ENCODE results near the gene FABP3.
"Not testable (repeated sequence)": the region's sequence is repeated elsewhere in the genome, so short reads cannot be mapped to it uniquely, and the experiment has no call there.

The FABP3 gene

DNA sequence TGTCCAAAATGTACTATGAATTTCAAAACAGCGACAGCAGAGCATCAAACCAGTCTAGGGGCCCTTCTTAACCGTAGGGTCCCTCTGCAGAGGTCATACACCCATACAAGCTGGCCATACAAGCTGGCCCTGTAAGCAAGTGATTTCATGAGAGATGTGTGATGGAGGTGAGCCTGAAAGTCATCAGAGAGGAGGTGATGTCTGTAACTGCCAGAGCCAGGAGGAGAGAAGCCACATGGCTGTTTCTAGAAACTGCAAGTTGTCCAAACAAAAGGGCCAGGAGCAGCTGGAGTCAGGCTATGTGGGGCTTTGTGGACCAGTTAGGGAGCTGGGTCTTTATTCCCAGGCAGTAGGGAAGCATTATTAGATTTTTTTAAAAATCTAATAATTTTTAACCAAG lies 25.4 kb upstream of the FABP3 start:
- no peak for DNase-seq (ENCODE audit: low spot score)

DNA sequence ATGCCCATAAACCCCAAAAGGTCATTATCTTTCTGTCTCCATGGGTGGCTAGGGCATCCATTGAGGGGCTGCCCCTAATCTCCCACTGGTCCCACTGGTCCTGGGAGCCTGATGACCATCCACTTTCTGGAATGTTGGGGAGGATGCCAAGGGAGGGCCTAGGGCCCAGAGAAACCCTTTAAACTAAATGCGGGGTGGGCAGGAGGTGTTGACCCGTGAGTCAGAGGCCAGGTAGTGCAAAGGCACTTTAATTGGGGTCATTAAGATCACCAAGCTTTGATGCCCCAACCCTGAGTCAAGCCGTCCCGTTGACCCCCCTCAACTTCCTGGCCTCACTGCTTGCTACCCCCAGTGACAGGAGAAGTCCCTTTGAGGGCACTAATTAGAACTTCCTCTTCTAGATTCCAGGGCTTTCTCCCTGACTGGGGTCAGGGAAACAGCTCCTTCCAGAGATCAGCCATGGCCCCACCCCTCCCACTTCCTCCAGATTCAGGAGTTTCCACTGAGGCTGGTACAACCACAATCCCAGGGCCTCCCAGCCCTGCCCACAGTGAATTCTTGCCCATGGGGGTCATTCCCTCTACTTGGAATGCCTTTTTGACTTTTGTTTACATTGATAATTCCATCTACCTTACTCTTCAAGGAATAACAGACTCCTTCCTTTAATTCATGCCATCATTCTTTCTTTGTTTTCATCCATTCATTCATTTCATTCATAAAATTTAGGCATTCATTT lies 24.7 kb upstream of the FABP3 start:
- DNase-seq (ENCODE audit: low spot score): no peak

DNA sequence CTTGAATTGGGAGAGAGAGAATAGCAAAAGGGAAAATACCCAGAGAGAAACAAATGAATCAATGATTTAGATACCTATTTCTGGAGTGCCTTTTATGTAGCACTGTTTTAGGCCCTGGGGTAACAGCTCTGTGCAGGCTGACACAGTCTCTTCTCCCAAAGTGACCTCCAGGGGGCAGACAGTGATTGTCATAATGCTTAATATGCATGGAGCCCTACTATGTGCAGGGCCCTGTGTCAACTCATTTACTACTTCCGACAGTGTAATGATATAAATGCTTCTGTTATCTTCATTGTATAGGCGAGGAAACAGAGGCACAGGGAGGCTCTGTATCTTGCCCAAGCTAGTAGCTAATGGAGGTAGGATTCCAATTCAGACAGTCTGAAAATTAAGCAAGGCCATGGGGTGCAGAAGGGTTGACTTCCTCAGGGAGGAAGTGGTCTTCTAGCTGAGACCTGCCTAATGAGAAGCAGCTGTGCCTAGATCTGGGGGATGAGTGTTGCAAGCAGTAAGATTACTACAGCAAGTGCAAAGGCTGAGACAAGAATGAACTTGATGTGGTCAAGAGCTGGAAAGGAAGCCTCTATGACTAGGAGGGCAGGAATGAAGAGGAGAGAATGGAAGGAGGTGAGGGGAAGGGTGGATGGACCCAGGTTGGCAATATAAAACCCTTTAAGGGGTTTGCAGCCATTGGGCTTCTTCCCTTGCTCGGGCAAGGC lies 23.9 kb upstream of the FABP3 start:
- DNase-seq (ENCODE audit: low spot score): no peak

DNA sequence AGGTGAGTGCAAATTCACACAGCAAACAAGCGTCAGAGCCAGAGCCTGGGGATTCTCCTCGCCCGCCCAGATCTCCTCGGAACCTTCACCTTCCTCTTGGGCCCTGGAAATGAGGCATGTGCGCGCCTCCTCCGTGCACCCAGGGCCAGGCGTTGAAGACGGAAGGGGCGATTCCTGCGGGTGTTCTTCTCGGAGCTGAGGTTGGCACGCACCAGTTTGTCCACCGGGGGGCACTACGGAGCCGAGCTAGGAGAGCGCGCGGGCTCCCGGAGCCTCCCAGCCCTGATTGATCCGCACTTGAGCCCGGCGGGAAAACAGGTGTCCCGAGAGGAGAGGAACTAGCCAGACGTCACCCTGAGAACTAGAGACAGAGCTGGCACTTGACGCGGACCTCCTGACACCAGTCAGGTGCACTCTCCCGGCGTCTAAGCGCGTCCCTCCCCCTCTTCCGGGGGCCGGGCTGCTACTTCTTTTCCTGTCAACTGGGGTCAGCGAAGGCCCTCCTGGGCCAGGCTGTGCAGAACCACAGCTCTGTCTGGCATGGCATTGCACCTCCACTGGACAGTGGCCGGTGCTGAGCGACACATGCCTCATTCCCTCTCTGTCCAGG lies 21.8 kb upstream of the FABP3 start:
- peak; percentile 63 for DNase-seq (ENCODE audit: low spot score)

DNA sequence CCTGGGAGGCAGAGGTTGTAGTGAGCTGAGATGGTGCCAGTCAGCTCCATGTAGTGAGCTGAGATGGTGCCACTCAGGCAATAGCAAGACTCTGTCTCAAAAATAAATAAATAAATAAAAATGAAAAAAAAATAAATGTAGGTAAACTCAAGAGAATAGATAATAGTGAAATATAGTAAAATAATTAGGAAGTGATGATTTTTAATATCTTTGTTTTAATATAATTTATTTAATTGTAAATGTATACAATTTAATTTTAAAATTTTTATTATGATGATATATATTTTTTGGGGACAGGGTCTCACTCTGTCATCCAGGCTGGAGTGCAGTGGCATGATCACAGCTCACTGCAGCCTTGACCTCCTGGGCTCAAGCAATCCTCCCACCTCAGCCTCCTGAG lies 20.6 kb upstream of the FABP3 start:
- no peak for DNase-seq (ENCODE audit: low spot score)

DNA sequence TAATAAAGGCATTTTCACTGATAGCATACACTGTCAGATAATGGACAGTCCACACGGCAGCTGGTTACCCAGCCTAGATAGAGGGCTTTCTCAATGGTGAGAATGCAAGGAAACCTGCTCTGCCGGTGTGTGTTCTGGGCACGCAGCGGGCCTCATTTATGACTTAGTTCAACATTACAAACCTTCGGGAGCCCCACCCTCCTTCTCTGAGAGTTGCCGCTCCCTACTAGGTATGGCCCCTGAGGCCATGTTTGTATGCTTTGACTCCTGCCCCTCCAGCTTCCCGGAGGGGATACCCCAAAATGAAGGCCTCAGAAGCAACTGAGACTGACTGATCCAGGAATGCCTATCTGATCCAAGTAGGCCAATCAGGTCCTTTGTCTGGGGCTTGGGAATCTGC lies 17.2 kb upstream of the FABP3 start:
- DNase-seq (ENCODE audit: low spot score): no peak

- DNase-seq (ENCODE audit: low spot score): no peak
Observed at GRCh38 chr1:31389616-31390015, 16.7 kb upstream of the FABP3 start.

GRCh38 chr1:31387612-31388011 lies 14.7 kb upstream of the FABP3 start:
- no peak for DNase-seq (ENCODE audit: low spot score)

GRCh38 chr1:31386576-31387243 lies 13.8 kb upstream of the FABP3 start:
- DNase-seq (ENCODE audit: low spot score): not testable (repeated sequence)

DNA sequence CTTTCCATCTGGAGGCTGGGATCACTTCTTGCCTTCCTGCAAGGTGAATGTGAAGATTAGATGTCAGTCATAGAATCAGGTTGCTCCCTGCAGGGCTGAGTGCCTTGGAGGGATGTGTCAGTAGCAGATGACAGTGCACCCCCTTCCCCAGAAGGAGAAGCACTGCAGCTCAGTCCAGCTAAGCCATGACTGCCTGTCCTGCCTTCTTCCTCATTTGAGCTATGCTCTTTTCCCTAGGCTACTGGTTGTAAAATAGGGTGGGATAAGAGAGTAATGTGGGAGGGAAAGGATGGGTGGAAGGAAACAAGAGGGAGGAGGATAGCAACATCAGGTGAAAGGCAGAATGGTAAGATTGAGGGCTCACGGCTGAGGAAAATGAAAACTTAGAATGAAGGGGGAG lies 11.1 kb upstream of the FABP3 start:
- DNase-seq (ENCODE audit: low spot score): no peak

DNA sequence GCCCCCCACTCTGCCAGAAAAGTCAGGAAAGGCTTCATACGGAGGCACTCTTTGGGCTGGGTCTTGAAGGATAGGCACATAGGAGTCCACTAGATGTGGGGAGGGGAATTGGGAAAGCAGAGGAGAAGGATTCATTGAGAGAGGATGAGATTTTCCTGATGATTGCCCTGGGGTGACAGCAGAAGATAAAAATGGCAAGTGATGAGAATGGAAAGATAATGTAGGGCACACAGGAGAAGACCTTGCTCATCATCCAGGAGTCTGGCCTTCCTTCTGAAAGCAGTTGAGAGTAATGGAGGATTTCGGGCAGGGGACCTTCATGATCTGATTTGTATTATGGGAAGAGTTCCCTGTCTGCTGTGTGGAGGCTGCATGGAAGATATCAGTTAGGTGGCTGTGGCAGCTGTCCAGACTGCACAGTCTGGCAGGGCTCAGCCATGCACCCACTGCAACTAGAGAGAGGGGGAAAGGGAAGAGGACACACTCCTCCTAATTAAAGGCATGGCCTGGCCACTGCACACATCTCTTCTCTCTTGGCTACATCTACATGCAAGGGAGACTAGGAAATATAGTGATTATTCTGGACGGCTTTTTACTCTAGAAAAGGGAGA lies 9.6 kb upstream of the FABP3 start:
- DNase-seq (ENCODE audit: low spot score): no peak

- DNase-seq (ENCODE audit: low spot score): no peak
Observed at GRCh38 chr1:31381394-31382294, 8.8 kb upstream of the FABP3 start.

DNA sequence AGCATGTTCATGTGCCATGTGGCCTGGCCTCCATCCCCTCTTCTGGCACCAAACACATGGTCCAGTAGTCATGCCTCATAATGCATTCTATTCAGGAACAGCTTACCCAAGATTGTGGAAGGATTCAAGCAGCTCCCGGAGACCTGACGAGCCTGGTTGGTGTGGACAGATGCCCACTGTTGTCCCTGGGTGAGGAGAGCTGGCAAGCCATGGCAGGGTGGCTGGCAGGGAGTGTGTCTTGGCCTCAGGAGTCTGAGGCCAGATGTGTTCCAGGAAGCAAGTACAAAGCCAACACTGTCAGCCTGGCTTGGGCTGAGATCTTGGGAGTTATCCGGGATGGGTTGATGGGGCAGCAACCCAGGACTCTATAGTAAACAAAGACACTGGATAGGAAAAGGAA lies 7.3 kb upstream of the FABP3 start:
- no peak for DNase-seq (ENCODE audit: low spot score)

DNA sequence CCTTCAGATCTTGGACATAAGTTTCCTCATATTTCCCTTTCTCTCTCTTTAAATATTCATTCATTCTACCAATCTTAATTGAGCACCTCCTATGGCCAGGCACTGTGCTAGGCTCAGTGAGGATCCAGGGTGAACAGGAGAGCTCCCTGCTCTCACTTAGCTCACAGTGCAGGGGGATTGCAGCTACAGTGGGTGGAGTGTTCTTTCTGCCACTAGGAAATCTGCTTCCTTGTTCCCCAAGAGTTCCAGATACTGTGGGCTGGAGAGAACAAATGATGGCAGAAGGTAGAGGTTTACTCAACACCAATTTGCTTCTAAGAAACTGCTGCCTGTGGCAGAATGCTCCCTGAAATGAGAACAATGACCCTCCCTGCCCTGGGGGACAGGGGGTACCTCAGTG lies 5.1 kb upstream of the FABP3 start:
- DNase-seq (ENCODE audit: low spot score): no peak

- DNase-seq (ENCODE audit: low spot score): no peak
Observed at GRCh38 chr1:31377364-31377863, 4.5 kb upstream of the FABP3 start.

DNA sequence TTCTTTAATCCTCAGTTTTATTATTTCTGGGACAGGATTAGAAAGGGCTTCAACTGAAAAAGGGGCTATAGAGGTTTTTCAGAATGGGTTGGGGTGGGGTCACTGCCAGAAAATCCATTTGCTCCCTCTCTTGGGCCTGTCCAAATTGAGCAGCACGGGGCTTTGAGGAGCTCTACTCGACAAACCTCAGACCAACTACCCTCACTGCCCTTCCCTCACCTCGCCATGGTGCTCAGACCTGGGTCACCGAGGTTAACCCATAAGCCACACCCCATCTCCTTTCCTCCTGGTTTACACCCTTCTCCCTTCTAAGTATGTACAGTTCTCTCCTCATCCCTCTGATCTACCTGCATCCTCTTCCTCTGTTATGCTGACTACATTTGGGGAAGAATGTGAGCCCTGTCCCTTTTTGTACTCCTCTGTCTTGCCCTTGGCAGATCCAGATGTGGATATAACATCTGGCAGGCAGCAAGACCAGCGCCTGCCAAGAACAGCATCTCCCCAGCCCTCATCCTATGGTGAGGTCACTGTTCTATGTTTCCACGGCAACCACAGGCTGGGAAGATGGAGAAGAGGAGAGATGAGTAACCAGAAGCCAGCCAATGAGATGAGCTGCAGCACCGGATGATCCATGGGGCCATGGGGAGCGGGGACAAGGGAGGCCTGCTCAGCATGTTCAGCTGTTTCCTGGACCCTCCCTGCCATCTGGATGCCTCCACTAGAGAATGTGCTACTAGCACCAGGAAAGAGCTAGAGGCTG lies 3.7 kb upstream of the FABP3 start:
- no peak for DNase-seq (ENCODE audit: low spot score)

- no peak for DNase-seq (ENCODE audit: low spot score)
Observed at GRCh38 chr1:31374511-31375196, 1.8 kb upstream of the FABP3 start.

DNA sequence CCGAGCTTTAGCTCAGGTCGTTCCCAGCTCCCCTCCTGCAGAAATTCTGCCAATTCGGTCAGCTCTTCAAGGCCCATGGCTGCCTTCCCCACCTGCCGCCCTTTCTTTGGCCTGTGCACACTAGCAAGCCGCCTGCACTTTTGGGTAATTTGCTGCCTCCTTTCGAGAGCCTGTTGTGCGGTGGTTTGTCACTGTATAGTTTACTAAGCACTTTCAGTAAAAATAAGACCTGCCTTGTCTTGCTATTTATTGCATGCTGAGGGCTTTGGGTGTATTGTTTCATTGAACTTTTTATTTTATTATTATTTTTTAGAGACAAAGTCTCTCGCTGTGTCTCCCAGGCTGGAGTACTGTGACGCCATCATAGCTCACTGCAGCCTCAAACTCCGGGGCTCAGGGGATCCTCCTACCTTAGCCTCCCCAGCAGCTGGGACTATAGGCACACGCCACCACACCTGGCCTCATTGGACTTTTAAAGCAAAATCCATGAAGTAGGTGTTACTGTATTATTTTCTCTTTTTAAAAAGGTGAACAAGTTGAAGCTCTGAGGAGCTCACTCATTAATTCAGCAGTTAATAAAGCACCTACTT lies 1.1 kb upstream of the FABP3 start:
- DNase-seq (ENCODE audit: low spot score): no peak

- DNase-seq (ENCODE audit: low spot score): no peak
Observed at GRCh38 chr1:31372751-31373055, 173 bp downstream of the FABP3 start.

DNA sequence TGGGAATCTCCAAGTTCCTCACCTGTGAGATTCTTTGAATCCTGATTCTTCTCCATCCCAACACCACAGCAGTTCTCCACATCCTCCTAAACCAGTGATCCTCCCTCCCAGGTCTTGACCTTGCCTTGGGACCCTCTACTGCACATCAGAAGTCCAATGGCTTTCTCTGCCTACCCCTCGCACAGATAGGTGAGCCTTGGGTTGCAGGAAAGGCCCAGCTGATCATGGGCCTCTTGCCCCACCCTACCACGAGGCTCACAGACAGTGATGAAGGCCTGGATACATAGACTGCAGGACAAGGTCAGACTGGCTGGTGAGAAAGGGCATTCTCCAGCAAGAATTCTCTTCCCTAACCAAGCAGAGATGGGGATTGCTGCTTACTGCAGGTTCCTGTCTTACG lies 825 bp downstream of the FABP3 start:
- DNase-seq (ENCODE audit: low spot score): no peak

Measured in CD4-positive, alpha-beta T cell treated with Interleukin-6 at 100 ng/mL for 8 hours (primary cell).